MM.1S (cell line): ENCODE results near the gene LRRK1.

Source experiments
- DNase-seq: peaks from one replicate; pipeline ENCODE4 v3.0.0-alpha.2; 2015
- H2AFZ ChIP-seq: fragments of 300-600 bp; sonication (generic); 2 replicates; pipeline ENCODE4 v1.6.0; 2016; ENCODE audit warnings: antibody characterized with exemption, low read length
- H3F3A ChIP-seq: fragments of 300-600 bp; sonication (generic); 2 replicates; pipeline ENCODE4 v1.6.1; 2016; ENCODE audit warnings: mild to moderate bottlenecking, antibody characterized with exemption, low read length, moderate library complexity, mixed read lengths; ENCODE audit not compliant: insufficient read depth
- H3K27ac ChIP-seq: fragments of 300-600 bp; sonication (generic); 2 replicates; pipeline ENCODE4 v1.5.1; 2016; ENCODE audit warnings: mild to moderate bottlenecking, low read length
- H3K27me3 ChIP-seq: fragments of 300-600 bp; sonication (generic); replicated peaks from 2 replicates; pipeline ENCODE4 v1.6.0; 2016; ENCODE audit warnings: low read length; ENCODE audit not compliant: insufficient read depth
- H3K36me3 ChIP-seq: fragments of 300-600 bp; sonication (generic); replicated peaks from 2 replicates; pipeline ENCODE4 v1.6.1; 2016; ENCODE audit warnings: mild to moderate bottlenecking, low read length, mixed read lengths; ENCODE audit not compliant: insufficient read depth
- H3K4me1 ChIP-seq: fragments of 300-600 bp; sonication (generic); 2 replicates; pipeline ENCODE4 v1.6.1; 2016; ENCODE audit warnings: low read length, mixed read lengths
- H3K4me2 ChIP-seq: fragments of 300-600 bp; sonication (generic); 2 replicates; pipeline ENCODE4 v1.6.0; 2016; ENCODE audit warnings: low read depth, low read length
- H3K4me3 ChIP-seq: fragments of 300-600 bp; sonication (generic); 2 replicates; pipeline ENCODE4 v1.5.1; 2016; ENCODE audit warnings: low read length, mixed read lengths
- H3K79me2 ChIP-seq: fragments of 300-600 bp; sonication (generic); 2 replicates; pipeline ENCODE4 v1.6.1; 2016; ENCODE audit warnings: mixed run types, low read length, mixed read lengths
- H3K9ac ChIP-seq: fragments of 300-600 bp; sonication (generic); 2 replicates; pipeline ENCODE4 v1.6.1; 2016; ENCODE audit warnings: low read length, mixed read lengths
- H3K9me2 ChIP-seq: fragments of 300-600 bp; sonication (generic); replicated peaks from 2 replicates; pipeline ENCODE4 v1.6.1; 2016; ENCODE audit warnings: mild to moderate bottlenecking, low read length, mixed read lengths; ENCODE audit not compliant: insufficient read depth
- H3K9me3 ChIP-seq: fragments of 300-600 bp; sonication (generic); replicated peaks from 2 replicates; pipeline ENCODE4 v1.6.1; 2016; ENCODE audit warnings: mild to moderate bottlenecking, low read length, mixed read lengths; ENCODE audit not compliant: insufficient read depth
- H4K20me1 ChIP-seq: fragments of 300-600 bp; sonication (generic); 2 replicates; pipeline ENCODE4 v1.6.1; 2016; ENCODE audit warnings: mild to moderate bottlenecking, low read length, moderate library complexity, mixed read lengths; ENCODE audit not compliant: insufficient read depth
- EZH2 ChIP-seq: fragments of 300-600 bp; sonication (generic); optimal IDR thresholded peaks from 2 replicates; pipeline ENCODE3; 2017; ENCODE audit warnings: low read depth, mild to moderate bottlenecking, antibody characterized with exemption, low read length, mixed read lengths
- EZH2phosphoT487 ChIP-seq: fragments of 300-600 bp; sonication (generic); IDR thresholded peaks from 2 replicates; pipeline ENCODE4 v1.6.1; 2018; ENCODE audit warnings: antibody characterized with exemption, low read length
- TF ChIP-seq, protein P1 (sequence below): fragments of 300-600 bp; sonication (generic); IDR thresholded peaks from 2 replicates; pipeline ENCODE4 v1.5.1; 2016; ENCODE audit warnings: antibody characterized with exemption, low read length, mixed read lengths

The LRRK1 gene

DNA sequence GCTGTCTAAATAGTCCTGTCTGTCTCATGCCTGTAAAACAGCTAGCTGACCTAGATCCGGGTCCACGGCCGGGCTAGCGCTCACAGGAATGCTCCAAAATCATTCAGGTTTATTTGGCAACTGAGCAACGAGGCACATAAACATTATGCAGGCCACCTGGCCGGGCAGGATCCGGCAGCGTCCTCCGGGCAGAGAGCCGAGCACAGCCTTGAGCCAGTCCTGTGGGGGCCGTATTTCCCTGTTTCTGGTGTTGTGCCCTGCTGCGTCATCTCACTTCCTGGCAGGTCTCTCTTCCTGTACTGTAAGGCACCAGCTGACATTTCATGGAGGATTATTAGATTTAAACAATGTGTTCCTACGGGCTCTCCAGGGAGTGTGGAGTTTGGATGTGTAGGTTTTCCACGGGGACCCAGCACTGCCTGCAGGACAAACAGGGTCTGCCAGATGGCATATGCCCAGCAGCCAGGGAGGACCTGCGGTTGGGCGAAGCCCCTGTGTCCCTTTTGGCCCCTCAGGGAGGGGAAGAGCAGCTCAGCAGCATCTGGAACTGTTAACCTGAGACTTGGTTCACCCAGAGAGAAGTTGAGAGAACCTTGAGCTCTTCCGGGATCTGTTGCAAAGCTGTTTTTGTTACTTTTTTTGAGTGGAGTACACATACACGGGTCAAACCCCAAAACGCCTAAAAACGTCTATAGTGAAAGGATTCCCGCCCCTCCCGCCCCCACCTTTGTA is 16.6 kb upstream of the LRRK1 start:
- Histone ChIP-seq H3K9me2 (no peaks in the 10 kb centered on the region), H3K36me3 (no peaks in the 10 kb centered on the region), H3K9me3 (no peaks in the 10 kb centered on the region), H3K4me3 (no peak overlapping the region), H3K27ac (no peak overlapping the region), H3K4me2 (no peak overlapping the region), H2AFZ (no peak overlapping the region), H4K20me1 (no peaks in the 10 kb centered on the region), H3K9ac (no peak overlapping the region), H3K79me2 (no peaks in the 10 kb centered on the region), H3F3A (no peaks in the 10 kb centered on the region), H3K4me1 (no peaks in the 10 kb centered on the region), H3K27me3 (no peaks in the 10 kb centered on the region)
- TF ChIP-seq EZH2phosphoT487 (no peak), EZH2 (no peak)
- TF ChIP-seq, protein P1, sequence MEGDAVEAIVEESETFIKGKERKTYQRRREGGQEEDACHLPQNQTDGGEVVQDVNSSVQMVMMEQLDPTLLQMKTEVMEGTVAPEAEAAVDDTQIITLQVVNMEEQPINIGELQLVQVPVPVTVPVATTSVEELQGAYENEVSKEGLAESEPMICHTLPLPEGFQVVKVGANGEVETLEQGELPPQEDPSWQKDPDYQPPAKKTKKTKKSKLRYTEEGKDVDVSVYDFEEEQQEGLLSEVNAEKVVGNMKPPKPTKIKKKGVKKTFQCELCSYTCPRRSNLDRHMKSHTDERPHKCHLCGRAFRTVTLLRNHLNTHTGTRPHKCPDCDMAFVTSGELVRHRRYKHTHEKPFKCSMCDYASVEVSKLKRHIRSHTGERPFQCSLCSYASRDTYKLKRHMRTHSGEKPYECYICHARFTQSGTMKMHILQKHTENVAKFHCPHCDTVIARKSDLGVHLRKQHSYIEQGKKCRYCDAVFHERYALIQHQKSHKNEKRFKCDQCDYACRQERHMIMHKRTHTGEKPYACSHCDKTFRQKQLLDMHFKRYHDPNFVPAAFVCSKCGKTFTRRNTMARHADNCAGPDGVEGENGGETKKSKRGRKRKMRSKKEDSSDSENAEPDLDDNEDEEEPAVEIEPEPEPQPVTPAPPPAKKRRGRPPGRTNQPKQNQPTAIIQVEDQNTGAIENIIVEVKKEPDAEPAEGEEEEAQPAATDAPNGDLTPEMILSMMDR = no peak
- no peak for DNase-seq

DNA sequence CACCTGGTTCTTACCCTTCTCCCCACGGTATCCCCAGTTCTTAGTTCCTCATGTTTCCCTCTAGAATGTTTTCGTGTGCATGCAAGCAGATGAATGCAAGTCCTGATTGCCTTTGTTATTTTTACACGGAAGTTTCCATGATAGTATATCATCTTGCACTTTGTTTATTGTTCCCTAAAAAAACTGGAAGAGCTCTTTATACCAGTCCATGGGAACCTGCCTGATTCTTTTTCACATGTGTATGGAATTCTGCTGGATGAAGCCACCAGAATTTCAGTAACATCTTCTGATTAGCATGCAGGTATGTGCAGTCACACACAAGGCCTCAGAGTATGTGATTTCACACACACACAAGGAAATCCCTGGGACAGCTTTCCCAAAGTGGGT is 16.0 kb upstream of the LRRK1 start:
- Histone ChIP-seq H3K4me1 (no peaks in the 10 kb centered on the region), H3K9me2 (no peaks in the 10 kb centered on the region), H3K27me3 (no peaks in the 10 kb centered on the region), H3K9me3 (no peaks in the 10 kb centered on the region), H3K9ac (no peak overlapping the region), H3K36me3 (no peaks in the 10 kb centered on the region), H3K4me2 (no peak overlapping the region), H3K79me2 (no peaks in the 10 kb centered on the region), H2AFZ (no peak overlapping the region), H4K20me1 (no peaks in the 10 kb centered on the region), H3K4me3 (no peak overlapping the region), H3K27ac (no peak overlapping the region), H3F3A (no peaks in the 10 kb centered on the region)
- DNase-seq = no peak
- TF ChIP-seq EZH2 (no peak), EZH2phosphoT487 (no peak)
- TF ChIP-seq, protein P1 = no peak

DNA sequence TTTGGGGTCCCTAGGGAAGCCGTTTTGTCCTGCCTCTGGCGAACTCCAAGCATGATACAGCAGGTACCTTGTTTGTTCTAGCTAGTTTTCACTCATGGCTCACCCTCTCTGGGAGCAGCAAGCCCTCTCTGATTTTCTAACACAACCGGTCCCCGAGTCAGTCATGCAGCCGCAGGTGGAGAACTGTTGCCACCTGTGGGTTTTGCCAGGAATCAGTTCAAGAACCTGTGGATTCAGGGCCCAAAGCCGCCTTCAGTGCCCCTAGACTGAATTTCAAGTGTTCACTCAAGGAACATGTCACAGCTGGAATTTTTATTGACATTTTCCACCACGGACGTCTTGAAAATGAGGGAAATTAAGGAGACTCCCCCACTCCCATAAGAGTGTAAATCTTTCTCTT is 13.3 kb upstream of the LRRK1 start:
- Histone ChIP-seq H3K4me2 (no peak overlapping the region), H3K27ac (no peak overlapping the region), H3K79me2 (no peaks in the 10 kb centered on the region), H3K4me3 (no peak overlapping the region), H3K9me3 (no peaks in the 10 kb centered on the region), H3K36me3 (no peaks in the 10 kb centered on the region), H2AFZ (no peak overlapping the region), H3F3A (no peaks in the 10 kb centered on the region), H3K9me2 (no peaks in the 10 kb centered on the region), H4K20me1 (no peaks in the 10 kb centered on the region), H3K4me1 (no peaks in the 10 kb centered on the region), H3K27me3 (no peaks in the 10 kb centered on the region), H3K9ac (no peak overlapping the region)
- TF ChIP-seq EZH2 (no peak), EZH2phosphoT487 (no peak)
- TF ChIP-seq, protein P1 = no peak
- no peak for DNase-seq
